Measurements from ENCODE around the gene CD48.
"Not testable (repeated sequence)": the region's sequence is repeated elsewhere in the genome, so short reads cannot be mapped to it uniquely, and the experiment has no call there.

The CD48 gene

GRCh38 chr1:160741612-160742348 is 30.2 kb upstream of the CD48 start:
- DNase-seq (ENCODE audit: low read depth): no peak

- no peak for DNase-seq (ENCODE audit: low read depth)
Measured at GRCh38 chr1:160741092-160741501, 29.5 kb upstream of the CD48 start.

- DNase-seq (ENCODE audit: low read depth): no peak
Measured at GRCh38 chr1:160740133-160740688, 28.6 kb upstream of the CD48 start.

- DNase-seq (ENCODE audit: low read depth): no peak
Measured at GRCh38 chr1:160739098-160739511, 27.5 kb upstream of the CD48 start, which contains the start of gene SLAMF7. SLAMF7 (plus strand) TSS chr1:160739247; CDS start chr1:160739302, 55 bp downstream.

- no peak for DNase-seq (ENCODE audit: low read depth)
Measured at GRCh38 chr1:160738271-160738670, 26.6 kb upstream of the CD48 start.

GRCh38 chr1:160734301-160734700 is 22.7 kb upstream of the CD48 start:
- no peak for DNase-seq (ENCODE audit: low read depth)

GRCh38 chr1:160733898-160734297 is 22.3 kb upstream of the CD48 start:
- no peak for DNase-seq (ENCODE audit: low read depth)

GRCh38 chr1:160731990-160732389 is 20.4 kb upstream of the CD48 start:
- DNase-seq (ENCODE audit: low read depth): no peak

- not testable (repeated sequence) for DNase-seq (ENCODE audit: low read depth)
Measured at GRCh38 chr1:160731564-160731963, 19.9 kb upstream of the CD48 start.

- DNase-seq (ENCODE audit: low read depth): no peak
Measured at GRCh38 chr1:160727316-160727640, 15.7 kb upstream of the CD48 start.

GRCh38 chr1:160726498-160727315 is 15.1 kb upstream of the CD48 start:
- peak; percentile 15 for DNase-seq (ENCODE audit: low read depth)

- no peak for DNase-seq (ENCODE audit: low read depth)
Measured at GRCh38 chr1:160726114-160726497, 14.5 kb upstream of the CD48 start.

- DNase-seq (ENCODE audit: low read depth): no peak
Measured at GRCh38 chr1:160724465-160725242, 13.0 kb upstream of the CD48 start.

GRCh38 chr1:160723332-160723731 is 11.7 kb upstream of the CD48 start:
- DNase-seq (ENCODE audit: low read depth): no peak

- DNase-seq (ENCODE audit: low read depth): no peak
Measured at GRCh38 chr1:160722726-160723125, 11.1 kb upstream of the CD48 start.

- no peak for DNase-seq (ENCODE audit: low read depth)
Measured at GRCh38 chr1:160721473-160721872, 9.9 kb upstream of the CD48 start.

GRCh38 chr1:160720356-160721085 is 8.9 kb upstream of the CD48 start:
- DNase-seq (ENCODE audit: low read depth): no peak

- DNase-seq (ENCODE audit: low read depth): no peak
Measured at GRCh38 chr1:160718210-160718609, 6.6 kb upstream of the CD48 start.

GRCh38 chr1:160717306-160717705 is 5.7 kb upstream of the CD48 start:
- DNase-seq (ENCODE audit: low read depth): no peak

- DNase-seq (ENCODE audit: low read depth): no peak
Measured at GRCh38 chr1:160716013-160716412, 4.4 kb upstream of the CD48 start.

- not testable (repeated sequence) for DNase-seq (ENCODE audit: low read depth)
Measured at GRCh38 chr1:160714034-160714648, 2.5 kb upstream of the CD48 start.

Data from GM04504 (cell line).